IMR-90 (cell line): ENCODE results near the gene LRRTM3. TPM values are rescaled to one million over a fixed set of nuclear protein-coding genes. Genes with fewer than 3 reads are reported as not detected.

ENCODE experiments used
- ATAC-seq: fragments of 200-7000 bp; cut with Tn5 transposase; 2 replicates; pipeline ENCODE4 v1.9.1; 2020; ENCODE audit warnings: low read depth, mild to moderate bottlenecking, moderate library complexity
- BruUV-seq: library from RNA; stranded (reverse); fragments of 400-500 nt; replicated peaks from 2 replicates; lab custom pipeline; 2021; lab: Mats Ljungman, UMichigan
- CTCF ChIA-PET: fragments of 300-600 bp; formaldehyde crosslinking; extraction: SDS; loops from one replicate; lab custom pipeline; 2021; ENCODE audit warnings: antibody characterized with exemption; lab: Yijun Ruan, JAX
- POLR2A ChIA-PET: fragments of 300-600 bp; sonication (Branson Sonifier 250); formaldehyde crosslinking; loops from one replicate; lab custom pipeline; 2022; ENCODE audit warnings: antibody characterized with exemption; ENCODE audit not compliant: unreplicated experiment; lab: Charles Lee
- DNase-seq: peaks from one replicate; pipeline ENCODE4 v3.0.0; 2013
- H2AFZ ChIP-seq: replicated peaks from 2 replicates; pipeline ENCODE3; 2013; ENCODE audit warnings: low read length, mild to moderate bottlenecking; ENCODE audit not compliant: poor library complexity
- H2AK5ac ChIP-seq: 2 replicates; pipeline ENCODE4 v1.6.1; 2013; ENCODE audit warnings: low read depth, low read length, inconsistent platforms
- H2AK9ac ChIP-seq: replicated peaks from 2 replicates; pipeline ENCODE3; 2013; ENCODE audit warnings: mild to moderate bottlenecking, low read depth, low read length, moderate library complexity; ENCODE audit not compliant: poor library complexity
- H2BK120ac ChIP-seq: 2 replicates; pipeline ENCODE4 v1.6.1; 2013; ENCODE audit warnings: low read depth, low read length, inconsistent platforms
- H2BK15ac ChIP-seq: 3 replicates; pipeline ENCODE4 v1.6.1; 2013; ENCODE audit warnings: low read depth, low read length, inconsistent platforms
- H2BK20ac ChIP-seq: 2 replicates; pipeline ENCODE4 v1.6.1; 2013; ENCODE audit warnings: low read depth, mild to moderate bottlenecking, inconsistent platforms, low read length, moderate library complexity
- H2BK5ac ChIP-seq: 2 replicates; pipeline ENCODE4 v1.6.1; 2013; ENCODE audit warnings: mild to moderate bottlenecking, low read depth, low read length, inconsistent platforms; ENCODE audit not compliant: poor library complexity, severe bottlenecking
- H3K14ac ChIP-seq: replicated peaks from 2 replicates; pipeline ENCODE4 v1.6.1; 2013; ENCODE audit warnings: low read depth, low read length, inconsistent platforms
- H3K18ac ChIP-seq: 2 replicates; pipeline ENCODE4 v1.6.1; 2013; ENCODE audit warnings: low read depth, low read length, control low read depth
- H3K23ac ChIP-seq: 2 replicates; pipeline ENCODE4 v1.6.1; 2013; ENCODE audit warnings: low read depth, low read length, inconsistent platforms
- H3K27ac ChIP-seq: 2 replicates; pipeline ENCODE4 v1.5.1; 2013; ENCODE audit warnings: mild to moderate bottlenecking, control low read depth, low read length; ENCODE audit not compliant: insufficient read depth
- H3K27me3 ChIP-seq: 2 replicates; pipeline ENCODE4 v1.6.1; 2013; ENCODE audit warnings: low read length; ENCODE audit not compliant: control insufficient read depth, insufficient read depth
- H3K36me3 ChIP-seq: 2 replicates; pipeline ENCODE4 v1.6.1; 2013; ENCODE audit warnings: low read length, mixed read lengths; ENCODE audit not compliant: control insufficient read depth, insufficient read depth
- H3K4ac ChIP-seq: 2 replicates; pipeline ENCODE4 v1.6.1; 2013; ENCODE audit warnings: low read depth, low read length, inconsistent platforms
- H3K4me1 ChIP-seq: 2 replicates; pipeline ENCODE4 v1.6.1; 2013; ENCODE audit warnings: low read length, mixed read lengths; ENCODE audit not compliant: control insufficient read depth, insufficient read depth
- H3K4me2 ChIP-seq: 2 replicates; pipeline ENCODE4 v1.6.1; 2013; ENCODE audit warnings: low read depth, mild to moderate bottlenecking, control low read depth, low read length, moderate library complexity
- H3K4me3 ChIP-seq: 2 replicates; pipeline ENCODE4 v1.5.1; 2013; ENCODE audit warnings: low read depth, mild to moderate bottlenecking, control low read depth, low read length, moderate library complexity; ENCODE audit not compliant: insufficient read depth
- H3K56ac ChIP-seq: 2 replicates; pipeline ENCODE4 v1.6.1; 2013; ENCODE audit warnings: low read length, inconsistent platforms; ENCODE audit not compliant: insufficient read depth; ENCODE audit errors: extremely low read depth
- H3K79me1 ChIP-seq, 2 experiments: 2 replicates each; pipeline ENCODE4 v1.6.1; 2013; ENCODE audit warnings: low read length in 2 of 2, inconsistent platforms in 1 of 2, low read depth in 1 of 2
- H3K9ac ChIP-seq: 2 replicates; pipeline ENCODE4 v1.6.1; 2013; ENCODE audit warnings: low read depth, low read length, control low read depth
- H3K9me1 ChIP-seq: 2 replicates; pipeline ENCODE4 v1.6.1; 2013; ENCODE audit warnings: low read length, inconsistent platforms; ENCODE audit not compliant: insufficient read depth
- H3K9me3 ChIP-seq: 2 replicates; pipeline ENCODE4 v1.6.1; 2013; ENCODE audit warnings: low read length; ENCODE audit not compliant: control insufficient read depth, insufficient read depth
- H4K20me1 ChIP-seq: 2 replicates; pipeline ENCODE4 v1.6.1; 2013; ENCODE audit warnings: low read length, inconsistent platforms; ENCODE audit not compliant: insufficient read depth
- H4K5ac ChIP-seq: 2 replicates; pipeline ENCODE4 v1.6.1; 2013; ENCODE audit warnings: mild to moderate bottlenecking, low read depth, low read length, control low read depth
- H4K8ac ChIP-seq, 2 experiments: 2 replicates each; pipeline ENCODE4 v1.6.1; 2013; ENCODE audit warnings: low read depth in 2 of 2, low read length in 2 of 2, control low read depth in 1 of 2, inconsistent platforms in 1 of 2
- H4K91ac ChIP-seq: 2 replicates; pipeline ENCODE4 v1.6.1; 2013; ENCODE audit warnings: low read depth, low read length, inconsistent platforms; ENCODE audit not compliant: insufficient read depth
- BHLHE40 ChIP-seq: fragments of 150-350 bp; IDR thresholded peaks from 2 replicates; pipeline ENCODE4 v1.6.1; 2016; ENCODE audit warnings: mild to moderate bottlenecking, low read depth, low read length
- CEBPB ChIP-seq: IDR thresholded peaks from 2 replicates; pipeline ENCODE4 v1.6.1; 2012; ENCODE audit warnings: low read depth, low read length, improper control_type of control experiment
- CHD1 ChIP-seq: IDR thresholded peaks from 2 replicates; pipeline ENCODE4 v1.6.1; 2012; ENCODE audit warnings: low read depth, low read length, improper control_type of control experiment
- CTCF ChIP-seq: conservative IDR thresholded peaks from 2 replicates; pipeline ENCODE4 v1.5.1; 2012; ENCODE audit warnings: mild to moderate bottlenecking, low read depth, low read length, improper control_type of control experiment
- MAZ ChIP-seq: IDR thresholded peaks from 2 replicates; pipeline ENCODE4 v1.6.1; 2012; ENCODE audit warnings: low read depth, mild to moderate bottlenecking, low read length, improper control_type of control experiment, moderate library complexity, borderline replicate concordance
- MXI1 ChIP-seq: IDR thresholded peaks from 2 replicates; pipeline ENCODE4 v1.6.1; 2012; ENCODE audit warnings: low read depth, mild to moderate bottlenecking, low read length, moderate library complexity, borderline replicate concordance
- POLR2A ChIP-seq: IDR thresholded peaks from 2 replicates; pipeline ENCODE4 v1.6.1; 2012; ENCODE audit warnings: mild to moderate bottlenecking, low read depth, low read length
- RCOR1 ChIP-seq: IDR thresholded peaks from 2 replicates; pipeline ENCODE4 v1.6.1; 2012; ENCODE audit warnings: mild to moderate bottlenecking, low read length, improper control_type of control experiment; ENCODE audit not compliant: insufficient replicate concordance
- SMC3 ChIP-seq: fragments of 150-350 bp; IDR thresholded peaks from 2 replicates; pipeline ENCODE4 v1.6.1; 2016; ENCODE audit warnings: low read depth, mild to moderate bottlenecking, antibody characterized with exemption, low read length, moderate library complexity
- USF2 ChIP-seq: fragments of 150-350 bp; IDR thresholded peaks from 2 replicates; pipeline ENCODE4 v1.6.1; 2017; ENCODE audit warnings: mild to moderate bottlenecking, antibody characterized with exemption, low read length, low read depth
- WGBS, 2 experiments: methylation state at CpG; one replicate each; pipeline versions ENCODE4 v1.1.5 to v1.1.7; 2013; ENCODE audit warnings: missing lambda C conversion rate in 2 of 2; ENCODE audit not compliant: insufficient read length in 1 of 2; ENCODE audit errors: extremely low coverage in 2 of 2; 5-methylcytosine and 5-hydroxymethylcytosine counted together
- dilution Hi-C: fragments of 300-500 bp; cut with HindIII; formaldehyde crosslinking; loops from one replicate; pipeline ENCODE4 v1.14.3; 2018; ENCODE audit warnings: low sequenced_read_pairs; ENCODE audit not compliant: unreplicated experiment
- in situ Hi-C: fragments of 300-500 bp; cut with MboI; formaldehyde crosslinking; loops from 3 replicates; pipeline ENCODE4 v1.14.3; 2019; ENCODE audit warnings: low sequenced_read_pairs, inconsistent platforms, mixed read lengths
- intact Hi-C: fragments of 100-400 bp; cut with micrococcal nuclease; formaldehyde crosslinking; loops from 2 replicates; pipeline ENCODE4 v1.10.0; 2022
- polyA plus RNA-seq, 3 experiments: library from polyadenylated mRNA; depleted of rRNA; stranded (reverse); fragments of >200 nt; gene quantifications; 2 replicates each; pipeline ENCODE4 v1.2.3, GENCODE V29; 2012; ENCODE audit warnings: low replicate concordance in 1 of 3
- total RNA-seq: library from RNA; depleted of rRNA; stranded (reverse); fragments of >200 nt; gene quantifications from 2 replicates; pipeline ENCODE4 v1.2.3, GENCODE V29; 2012

The LRRTM3 gene
- total and polyA plus RNA-seq, 2 of the 4 experiments (the other 2 are of a cell fraction), result under 0.01 TPM; not detected in 1

- Histone ChIP-seq H2BK15ac (no peak overlapping the region), H3K18ac (no peak overlapping the region), H3K4me1 (no peaks in the 10 kb centered on the region), H3K4me2 (no peak overlapping the region), H3K14ac (no peak overlapping the region), H3K4ac (no peak overlapping the region), H2AFZ (no peak overlapping the region), H2BK5ac (no peak overlapping the region), H3K56ac (no peak overlapping the region), H3K23ac (no peak overlapping the region), H2BK120ac (no peak overlapping the region), H3K9ac (no peak overlapping the region), H2AK9ac (no peak overlapping the region), H4K91ac (no peak overlapping the region), H4K5ac (no peak overlapping the region), H2BK20ac (no peak overlapping the region), H3K36me3 (no peaks in the 10 kb centered on the region), H4K20me1 (no peaks in the 10 kb centered on the region), H3K9me3 (no peaks in the 10 kb centered on the region), H3K27me3 (no peaks in the 10 kb centered on the region), H3K79me1 (no peaks in the 10 kb centered on the region), H3K4me3 (no peak overlapping the region), H2AK5ac (no peak overlapping the region), H4K8ac (no peak overlapping the region), H3K27ac (no peak overlapping the region), H3K9me1 (no peaks in the 10 kb centered on the region)
- intact Hi-C loops, result no loop called here
- ATAC-seq (no peak), DNase-seq (no peak)
- dilution Hi-C loops, result no loop called here
- TF ChIP-seq CHD1 (no peak), BHLHE40 (no peak), RCOR1 (no peak), MAZ (no peak), CTCF (no peak), MXI1 (no peak), POLR2A (no peak), SMC3 (no peak), CEBPB (no peak), USF2 (no peak)
- in situ Hi-C loops, result loop anchor here (25.0 kb wide), 1 partner anchor 570 kb away; no protein-coding TSS in a partner anchor
- BruUV-seq, result no TSS peak
- no CpG with 5 or more reads among the region's 1 CpG for WGBS, 2 experiments
- ChIA-PET POLR2A (no interaction called here), CTCF (no interaction called here)
Measured at GRCh38 chr10:66942407-66942806, 16.6 kb downstream of the LRRTM3 start.
